LNCaP clone FGC (cell line): ENCODE data around the gene RAP1GDS1.
A peak's percentile ranks its signal among the peaks of the same experiment; 100 is the strongest.

ENCODE experiments used
- DNase-seq: peaks from one replicate; pipeline ENCODE4 v3.0.0-alpha.2; 2011; ENCODE audit warnings: low read depth
- H3K4me3 ChIP-seq: 2 replicates; pipeline ENCODE4 v1.5.1; 2011; ENCODE audit warnings: mild to moderate bottlenecking, low read depth, low read length, control low read depth
- CTCF ChIP-seq: IDR thresholded peaks from 2 replicates; pipeline ENCODE4 v1.5.1; 2012; ENCODE audit warnings: mild to moderate bottlenecking; ENCODE audit not compliant: control insufficient read depth, insufficient read depth; ENCODE audit errors: extremely low read depth

The RAP1GDS1 gene

GRCh38 chr4:98261405-98262291 is 464 bp downstream of the RAP1GDS1 start:
- H3K4me3 ChIP-seq, result peak overlapping the region; percentile 66
- no peak for DNase-seq
- no peak for TF ChIP-seq CTCF

GRCh38 chr4:98262431-98262830 is 1.2 kb downstream of the RAP1GDS1 start:
- DNase-seq, result no peak
- no peak for TF ChIP-seq CTCF

GRCh38 chr4:98267498-98267897 is 6.3 kb downstream of the RAP1GDS1 start:
- no peak overlapping the region for H3K4me3 ChIP-seq
- DNase-seq, result no peak

More at GRCh38 chr4:98262431-98262830, 1.2 kb downstream of the RAP1GDS1 start:
- peak overlapping the region; percentile 66 for H3K4me3 ChIP-seq

GRCh38 chr4:98275145-98275544 is 14.0 kb downstream of the RAP1GDS1 start:
- no peak overlapping the region for H3K4me3 ChIP-seq
- no peak for DNase-seq
- TF ChIP-seq CTCF, result no peak

More at GRCh38 chr4:98267498-98267897, 6.3 kb downstream of the RAP1GDS1 start:
- TF ChIP-seq CTCF, result no peak

DNA sequence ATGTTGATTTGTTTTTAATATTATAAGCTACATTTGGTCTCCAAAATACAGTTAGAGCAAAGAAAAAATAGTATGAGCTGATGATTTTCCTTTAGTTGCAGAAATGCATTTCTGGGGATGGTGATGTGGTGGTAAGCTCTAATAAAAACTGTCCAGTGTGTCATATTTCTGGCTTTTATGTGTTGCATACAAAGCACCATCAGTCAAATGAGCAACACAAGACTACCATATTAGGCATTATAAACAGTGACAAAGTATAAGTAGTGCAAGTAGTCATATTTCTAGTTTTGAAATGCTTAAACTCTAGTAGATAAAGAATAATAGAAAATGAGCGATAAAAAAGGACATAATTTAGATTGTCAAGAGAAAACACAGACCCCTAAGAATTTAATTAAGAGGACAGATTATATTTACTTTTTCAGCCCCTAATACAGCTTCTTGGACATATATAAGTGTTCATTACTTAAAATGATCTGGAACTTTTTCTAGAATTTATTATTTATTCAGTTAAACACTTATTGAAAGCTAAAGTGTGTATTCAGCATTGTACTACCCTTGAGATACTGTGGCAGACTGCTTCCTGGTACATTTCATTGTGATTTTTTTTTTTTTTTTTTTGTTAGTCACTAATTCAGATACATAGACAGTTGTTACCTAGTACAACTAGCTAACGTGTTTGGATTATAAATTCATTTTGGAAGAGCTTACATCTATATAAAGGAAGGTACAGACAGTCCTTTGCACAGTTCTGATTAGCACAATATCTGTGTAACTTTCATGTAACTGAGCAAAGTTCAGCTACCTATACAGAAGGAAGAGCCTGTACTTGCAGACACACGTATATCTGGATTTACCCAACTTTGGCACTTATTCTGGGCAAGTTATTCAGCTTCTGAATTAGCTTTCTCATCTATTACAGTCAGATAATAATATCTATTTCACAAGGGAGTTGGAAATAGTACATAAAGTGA is 22.3 kb downstream of the RAP1GDS1 start:
- H3K4me3 ChIP-seq, result no peak overlapping the region
- no peak for TF ChIP-seq CTCF
- no peak for DNase-seq

DNA sequence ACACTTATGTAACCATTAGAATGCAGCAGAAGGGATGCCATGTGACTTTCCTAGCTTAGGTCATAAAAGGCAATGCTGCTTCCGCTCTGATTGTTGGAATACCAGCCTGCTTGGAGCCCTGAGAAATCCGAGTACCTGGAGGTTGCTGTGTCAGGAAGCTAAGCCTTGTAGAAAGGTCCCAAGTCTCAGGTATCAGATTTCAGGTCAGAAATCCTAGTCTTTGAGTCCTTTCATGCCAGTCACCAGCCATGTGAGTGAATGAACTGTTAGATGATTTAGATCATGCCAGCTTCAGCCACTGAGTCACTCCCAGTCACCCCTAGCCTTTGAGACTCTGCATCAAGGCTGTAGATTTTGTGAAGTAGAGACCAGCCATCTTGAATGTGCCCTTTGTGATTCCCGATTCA is 23.5 kb downstream of the RAP1GDS1 start:
- no peak for DNase-seq
- no peak for TF ChIP-seq CTCF
- H3K4me3 ChIP-seq, result no peak overlapping the region
